Parathyroid adenoma (tissue), 2 donors: ENCODE data around the gene CAPN6.

Source experiments
- H2AFZ ChIP-seq: fragments of 300-600 bp; sonication (generic); one replicate; pipeline ENCODE4 v1.7.0; 2017; ENCODE audit warnings: antibody characterized with exemption, mild to moderate bottlenecking
- H3K27ac ChIP-seq: fragments of 300-600 bp; sonication (generic); one replicate; pipeline ENCODE4 v1.7.0; 2017
- H3K27me3 ChIP-seq: fragments of 300-600 bp; sonication (generic); one replicate; pipeline ENCODE4 v1.7.0; 2017; ENCODE audit warnings: low read length; ENCODE audit not compliant: control insufficient read depth, insufficient read depth
- H3K36me3 ChIP-seq: fragments of 300-600 bp; sonication (generic); one replicate; pipeline ENCODE4 v1.7.0; 2017; ENCODE audit warnings: low read length; ENCODE audit not compliant: control insufficient read depth, insufficient read depth
- H3K4me1 ChIP-seq: fragments of 300-600 bp; sonication (generic); one replicate; pipeline ENCODE4 v1.7.0; 2017; ENCODE audit warnings: control low read depth
- H3K4me2 ChIP-seq: fragments of 300-600 bp; sonication (generic); one replicate; pipeline ENCODE4 v1.7.0; 2017; ENCODE audit warnings: low read length
- H3K4me3 ChIP-seq: fragments of 300-600 bp; sonication (generic); one replicate; pipeline ENCODE4 v1.7.0; 2017; ENCODE audit warnings: low read depth, low read length
- H3K79me2 ChIP-seq: fragments of 300-600 bp; sonication (generic); one replicate; pipeline ENCODE4 v1.7.0; 2017; ENCODE audit warnings: control low read depth
- H3K9ac ChIP-seq: fragments of 300-600 bp; sonication (generic); one replicate; pipeline ENCODE4 v1.7.0; 2017; ENCODE audit warnings: mild to moderate bottlenecking
- H3K9me3 ChIP-seq: fragments of 300-600 bp; sonication (generic); one replicate; pipeline ENCODE4 v1.7.0; 2017; ENCODE audit warnings: low read length; ENCODE audit not compliant: control insufficient read depth
- TF ChIP-seq, protein P1 (sequence below): fragments of 300-600 bp; sonication (generic); IDR thresholded peaks from one replicate; pipeline ENCODE4 v1.7.0; 2017; ENCODE audit warnings: antibody characterized with exemption, mild to moderate bottlenecking
- donor health status: primary hyperparathyroidism.

CAPN6 gene

DNA sequence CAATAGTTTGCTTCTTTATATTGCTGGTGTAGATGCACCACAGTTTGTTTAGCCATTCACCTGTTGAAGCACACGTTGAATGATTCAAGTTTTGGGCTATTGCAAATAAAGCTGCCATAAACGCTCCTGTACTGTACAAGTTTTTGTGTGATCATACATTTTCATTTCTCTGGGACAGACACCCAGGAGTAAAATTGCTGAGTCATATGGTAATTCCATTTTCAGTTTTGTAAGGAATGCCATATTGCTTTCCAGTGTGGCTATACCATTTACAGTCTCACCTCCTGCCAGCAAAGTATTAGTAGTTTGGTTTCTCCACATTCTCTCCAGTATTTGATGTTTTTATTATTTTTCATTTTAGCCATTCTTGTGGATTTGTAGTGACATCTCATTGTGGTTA is 32.0 kb upstream of the CAPN6 start:
- TF ChIP-seq, protein P1, sequence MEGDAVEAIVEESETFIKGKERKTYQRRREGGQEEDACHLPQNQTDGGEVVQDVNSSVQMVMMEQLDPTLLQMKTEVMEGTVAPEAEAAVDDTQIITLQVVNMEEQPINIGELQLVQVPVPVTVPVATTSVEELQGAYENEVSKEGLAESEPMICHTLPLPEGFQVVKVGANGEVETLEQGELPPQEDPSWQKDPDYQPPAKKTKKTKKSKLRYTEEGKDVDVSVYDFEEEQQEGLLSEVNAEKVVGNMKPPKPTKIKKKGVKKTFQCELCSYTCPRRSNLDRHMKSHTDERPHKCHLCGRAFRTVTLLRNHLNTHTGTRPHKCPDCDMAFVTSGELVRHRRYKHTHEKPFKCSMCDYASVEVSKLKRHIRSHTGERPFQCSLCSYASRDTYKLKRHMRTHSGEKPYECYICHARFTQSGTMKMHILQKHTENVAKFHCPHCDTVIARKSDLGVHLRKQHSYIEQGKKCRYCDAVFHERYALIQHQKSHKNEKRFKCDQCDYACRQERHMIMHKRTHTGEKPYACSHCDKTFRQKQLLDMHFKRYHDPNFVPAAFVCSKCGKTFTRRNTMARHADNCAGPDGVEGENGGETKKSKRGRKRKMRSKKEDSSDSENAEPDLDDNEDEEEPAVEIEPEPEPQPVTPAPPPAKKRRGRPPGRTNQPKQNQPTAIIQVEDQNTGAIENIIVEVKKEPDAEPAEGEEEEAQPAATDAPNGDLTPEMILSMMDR = no peak

DNA sequence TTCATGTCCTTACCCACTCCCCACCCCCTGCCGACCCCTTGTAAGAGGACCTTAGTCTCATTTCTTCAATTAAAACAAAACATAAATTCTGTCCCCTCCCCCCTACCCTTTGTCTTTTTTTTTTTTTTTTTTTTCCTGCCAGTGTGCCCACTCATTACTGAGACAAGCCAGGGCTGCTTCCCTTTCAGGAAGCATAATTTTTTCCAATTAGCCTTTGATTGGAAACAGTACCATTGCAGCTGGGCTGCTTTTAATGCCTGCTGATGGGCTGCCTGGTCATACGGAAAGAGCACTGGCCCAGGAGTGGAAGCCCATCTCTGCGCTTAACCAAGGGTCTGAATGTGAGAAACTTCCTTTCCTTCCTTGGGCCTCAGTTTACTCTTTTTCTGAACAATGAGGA is 18.6 kb upstream of the CAPN6 start:
- Histone ChIP-seq H3K27me3 (no peaks in the 10 kb centered on the region), H3K79me2 (no peaks in the 10 kb centered on the region), H3K9ac (no peak overlapping the region), H3K27ac (no peak overlapping the region), H2AFZ (no peak overlapping the region), H3K36me3 (no peaks in the 10 kb centered on the region), H3K4me2 (no peak overlapping the region), H3K4me1 (no peaks in the 10 kb centered on the region), H3K9me3 (no peaks in the 10 kb centered on the region), H3K4me3 (no peak overlapping the region)
- TF ChIP-seq, protein P1 = no peak

More for the DNA sequence above, 32.0 kb upstream of the CAPN6 start:
- no peak overlapping the region for H3K27ac ChIP-seq
- no peaks in the 10 kb centered on the region for H3K36me3 ChIP-seq
- no peak overlapping the region for H3K9ac ChIP-seq
- no peaks in the 10 kb centered on the region for H3K27me3 ChIP-seq
- no peaks in the 10 kb centered on the region for H3K79me2 ChIP-seq
- H3K4me2 ChIP-seq = no peak overlapping the region
- H3K4me3 ChIP-seq = no peak overlapping the region
- H3K4me1 ChIP-seq = no peaks in the 10 kb centered on the region
- H2AFZ ChIP-seq = no peak overlapping the region
- no peaks in the 10 kb centered on the region for H3K9me3 ChIP-seq

DNA sequence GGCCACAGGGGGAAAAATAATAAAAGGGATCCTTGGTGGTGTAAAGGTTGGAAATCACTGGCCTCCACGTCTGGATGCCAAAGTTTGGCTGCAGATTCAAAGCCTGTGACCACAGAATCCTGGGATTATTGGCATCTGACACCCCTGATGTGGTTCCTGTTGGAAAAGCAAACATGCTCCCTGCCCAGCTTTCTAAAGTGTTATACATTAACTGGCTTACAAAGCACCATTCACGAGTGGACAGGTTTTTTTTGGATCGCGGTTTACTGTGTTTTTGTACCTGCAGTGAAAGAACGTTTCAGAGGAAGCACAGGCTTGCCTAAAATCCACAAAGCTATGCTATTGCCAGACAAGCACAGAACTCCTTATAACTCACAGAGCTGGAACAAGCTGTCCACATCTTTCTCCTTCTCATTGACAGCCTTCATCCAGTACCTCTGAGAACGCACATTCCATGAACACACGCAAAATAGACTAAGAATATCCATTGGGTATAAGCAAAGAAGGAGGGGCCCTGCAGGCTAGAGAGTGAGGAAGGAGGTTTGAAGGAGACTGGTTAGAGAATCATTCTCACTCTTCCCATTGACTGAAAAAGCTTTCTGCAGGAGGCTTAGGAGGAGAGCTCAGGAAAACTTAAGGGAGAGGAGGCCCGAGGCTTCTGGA is 14.5 kb upstream of the CAPN6 start:
- H3K79me2 ChIP-seq = no peaks in the 10 kb centered on the region
- H3K9ac ChIP-seq = no peak overlapping the region
- no peaks in the 10 kb centered on the region for H3K9me3 ChIP-seq
- no peaks in the 10 kb centered on the region for H3K27me3 ChIP-seq
- TF ChIP-seq, protein P1 = no peak
- H3K36me3 ChIP-seq = no peaks in the 10 kb centered on the region
- no peak overlapping the region for H3K4me2 ChIP-seq
- no peak overlapping the region for H3K4me3 ChIP-seq
- H3K4me1 ChIP-seq = no peaks in the 10 kb centered on the region
- H2AFZ ChIP-seq = no peak overlapping the region
- no peak overlapping the region for H3K27ac ChIP-seq

DNA sequence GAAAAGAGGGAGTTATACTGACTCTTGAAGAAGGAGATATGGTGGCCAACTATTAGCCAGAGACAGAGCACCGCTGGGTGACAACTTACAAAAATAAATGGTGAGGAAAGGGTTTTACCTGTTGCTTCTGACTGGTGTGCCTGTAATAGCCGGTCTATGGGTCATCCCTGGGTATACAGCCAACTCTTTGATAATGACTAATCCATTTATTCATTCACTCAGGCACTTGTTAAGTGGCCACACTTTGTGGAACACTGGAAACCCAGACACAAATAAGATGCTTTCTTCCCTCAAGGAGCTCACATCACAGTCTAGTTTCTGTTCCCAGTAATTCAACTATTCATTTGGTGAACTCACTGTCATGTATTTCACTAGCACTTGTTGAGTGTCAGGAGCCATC is 13.2 kb upstream of the CAPN6 start:
- no peaks in the 10 kb centered on the region for H3K27me3 ChIP-seq
- no peaks in the 10 kb centered on the region for H3K79me2 ChIP-seq
- H3K36me3 ChIP-seq = no peaks in the 10 kb centered on the region
- H3K4me2 ChIP-seq = no peak overlapping the region
- H2AFZ ChIP-seq = no peak overlapping the region
- no peaks in the 10 kb centered on the region for H3K9me3 ChIP-seq
- no peak overlapping the region for H3K9ac ChIP-seq
- no peak overlapping the region for H3K4me3 ChIP-seq
- TF ChIP-seq, protein P1 = no peak
- H3K4me1 ChIP-seq = no peaks in the 10 kb centered on the region
- no peak overlapping the region for H3K27ac ChIP-seq

DNA sequence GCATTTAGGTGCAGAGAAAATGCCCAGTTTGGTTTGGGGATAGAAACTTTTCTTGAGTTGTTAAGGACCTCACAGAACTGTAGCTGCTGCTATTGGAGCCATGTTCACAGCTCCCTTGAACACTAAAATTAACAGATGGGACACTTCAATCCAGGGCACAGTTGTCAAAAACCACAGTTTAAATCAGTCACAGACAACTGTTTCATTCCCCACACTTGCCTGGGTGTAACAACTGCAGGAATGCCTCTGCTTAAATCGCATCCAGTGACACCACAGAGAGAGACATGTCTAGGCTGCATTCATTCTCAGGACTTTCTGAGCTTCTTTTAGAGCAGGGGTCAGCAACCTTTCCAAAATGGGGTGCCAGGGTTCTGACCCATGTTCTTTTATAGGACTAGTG is 12.7 kb upstream of the CAPN6 start:
- TF ChIP-seq, protein P1 = no peak
- Histone ChIP-seq H3K9ac (no peak overlapping the region), H3K4me3 (no peak overlapping the region), H3K79me2 (no peaks in the 10 kb centered on the region), H3K27ac (no peak overlapping the region), H2AFZ (no peak overlapping the region), H3K36me3 (no peaks in the 10 kb centered on the region), H3K9me3 (no peaks in the 10 kb centered on the region), H3K4me2 (no peak overlapping the region), H3K27me3 (no peaks in the 10 kb centered on the region), H3K4me1 (no peaks in the 10 kb centered on the region)
